T-cell (primary cell): ENCODE data around the gene PGAP6. TPM values are rescaled to one million over a fixed set of nuclear protein-coding genes. Genes with fewer than 3 reads are reported as not detected.

Source experiments
- ATAC-seq, 4 experiments: fragments of 200-7000 bp in 3 of 4; fragments of 150-1000 bp in 1 of 4; cut with Tn5 transposase; replicated peaks in 1 of 4; 1 replicate in 3 of 4; 2 replicates in 1 of 4; pipeline ENCODE4 v1.10.0; 2021; ENCODE audit warnings: moderate library complexity in 3 of 4, mild to moderate bottlenecking in 2 of 4, moderate number of reproducible peaks in 1 of 4
- CTCF ChIA-PET, 2 donors: fragments of 300-600 bp; sonication (Branson Sonifier 250); formaldehyde crosslinking; loops; one replicate each; lab custom pipeline; 2022; ENCODE audit warnings: antibody characterized with exemption in 2 of 2; lab: Charles Lee
- POLR2A ChIA-PET, 2 donors: fragments of 300-600 bp; sonication (Branson Sonifier 250); formaldehyde crosslinking; loops; one replicate each; lab custom pipeline; 2022; ENCODE audit warnings: antibody characterized with exemption in 2 of 2; lab: Charles Lee
- DNase-seq, 35 experiments: peaks; one replicate each; pipeline versions ENCODE4 v3.0.0 to v3.0.0-alpha.2; 2013 to 2023
- H3K27ac ChIP-seq: one replicate; pipeline ENCODE4 v1.5.1; 2013; ENCODE audit warnings: low read length
- H3K27me3 ChIP-seq, 2 experiments: replicated peaks in 1 of 2; 1 replicate in 1 of 2; 2 replicates in 1 of 2; pipeline versions ENCODE4 v1.6.1 to v1.7.0; 2013; ENCODE audit warnings: low read length in 1 of 2, mixed read lengths in 1 of 2; ENCODE audit not compliant: control insufficient read depth in 2 of 2, insufficient read depth in 2 of 2; ENCODE audit errors: extremely low read depth in 1 of 2
- H3K36me3 ChIP-seq, 2 donors: 1 replicate in 1 of 2; 2 replicates in 1 of 2; pipeline versions ENCODE4 v1.6.1 to v1.7.0; 2013; ENCODE audit warnings: low read length in 1 of 2; ENCODE audit not compliant: control insufficient read depth in 2 of 2, insufficient read depth in 1 of 2; ENCODE audit errors: extremely low read depth in 1 of 2
- H3K4me1 ChIP-seq, 2 experiments: 1 replicate in 1 of 2; 2 replicates in 1 of 2; pipeline versions ENCODE4 v1.6.1 to v1.7.0; 2013; ENCODE audit warnings: low read length in 2 of 2, mixed read lengths in 1 of 2; ENCODE audit not compliant: insufficient read depth in 2 of 2, control insufficient read depth in 1 of 2; ENCODE audit errors: extremely low read depth in 1 of 2
- H3K4me3 ChIP-seq, 2 donors: 1 replicate in 1 of 2; 2 replicates in 1 of 2; pipeline versions ENCODE4 v1.5.1 to v1.7.0; 2013; ENCODE audit warnings: mild to moderate bottlenecking in 2 of 2, low read length in 1 of 2, moderate library complexity in 1 of 2; ENCODE audit not compliant: control insufficient read depth in 1 of 2; ENCODE audit errors: extremely low read depth in 1 of 2
- H3K9me3 ChIP-seq: 2 replicates; pipeline ENCODE4 v1.7.0; 2013
- H3K27ac Mint-ChIP-seq, 2 donors: one replicate each; pipeline ENCODE4 v1.8.0; 2020 to 2021; ENCODE audit warnings: mild to moderate bottlenecking in 2 of 2, mixed read lengths in 2 of 2
- H3K27me3 Mint-ChIP-seq, 2 donors: one replicate each; pipeline ENCODE4 v1.8.0; 2021 to 2022; ENCODE audit warnings: mixed read lengths in 2 of 2
- H3K36me3 Mint-ChIP-seq: one replicate; pipeline ENCODE4 v1.8.0; 2021; ENCODE audit warnings: mixed read lengths
- H3K4me1 Mint-ChIP-seq, 3 donors: one replicate each; pipeline ENCODE4 v1.8.0; 2020 to 2022; ENCODE audit warnings: mixed read lengths in 3 of 3, mild to moderate bottlenecking in 1 of 3
- H3K4me3 Mint-ChIP-seq, 3 donors: one replicate each; pipeline ENCODE4 v1.8.0; 2020 to 2022; ENCODE audit warnings: mild to moderate bottlenecking in 3 of 3, mixed read lengths in 3 of 3, moderate library complexity in 3 of 3
- H3K9me3 Mint-ChIP-seq, 3 donors: one replicate each; pipeline ENCODE4 v1.8.0; 2020 to 2022; ENCODE audit warnings: mixed read lengths in 3 of 3
- WGBS: methylation state at CpG from one replicate; pipeline ENCODE4 v1.1.5; 2013; ENCODE audit warnings: missing lambda C conversion rate; ENCODE audit not compliant: insufficient coverage; 5-methylcytosine and 5-hydroxymethylcytosine counted together
- total RNA-seq, 35 experiments: library from RNA in 6 of 35; stranded (reverse) in 6 of 35; fragments of 120-200 nt in 1 of 35; gene quantifications; one replicate each; pipeline versions ENCODE4 v1.2.1 to v1.2.4 and lab custom pipeline; 2013 to 2026

Gene PGAP6
- total RNA-seq, 5 donors from 2014 or later (not counting 1 experiment from before 2014, with no cell fraction given), result 34.9 to 143 (median 122) TPM

DNA sequence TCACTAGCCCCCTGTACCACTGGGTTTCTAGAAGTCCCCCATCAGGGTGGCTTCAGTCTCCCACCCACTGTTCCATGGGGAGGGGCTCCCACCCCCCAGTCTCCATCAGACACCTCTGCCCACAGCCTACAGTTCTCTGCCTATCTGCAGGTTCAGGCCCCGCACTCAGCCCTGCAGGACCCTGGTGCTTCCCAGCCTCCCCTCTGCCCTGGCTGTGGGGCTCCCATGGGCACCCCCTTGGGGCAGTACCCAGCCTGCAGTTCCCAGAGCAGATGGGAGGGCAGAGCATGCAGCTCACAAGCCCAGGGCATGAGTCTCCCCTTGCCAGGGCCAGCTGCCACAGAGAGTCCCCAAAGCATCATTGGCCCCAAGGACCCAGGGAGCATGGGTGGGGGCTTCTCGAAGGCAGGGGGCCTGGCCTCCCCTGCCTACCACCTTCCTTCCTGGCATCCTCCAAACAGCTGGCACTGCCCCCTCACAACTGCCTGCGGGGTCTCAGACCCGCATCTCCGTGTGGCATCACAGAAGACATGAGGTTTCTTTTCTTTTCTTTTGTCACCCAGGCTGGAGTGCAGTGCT lies 8.7 kb downstream of the PGAP6 start:
- no peak overlapping the region for H3K27ac ChIP-seq
- H3K27me3 ChIP-seq, result no peaks in the 10 kb centered on the region
- Mint-ChIP-seq H3K4me1 (peaks cover 15 to 24% (median 18%) of the 10 kb centered on the region in 3 donors), H3K27me3 (no peaks in the 10 kb centered on the region), H3K4me3 (no peak overlapping the region), H3K27ac (no peak overlapping the region), H3K36me3 (peaks cover 11% of the 10 kb centered on the region), H3K9me3 (no peaks in the 10 kb centered on the region)
- ATAC-seq (no peak), DNase-seq (no peak)
- H3K4me3 ChIP-seq, result no peak overlapping the region
- 96% methylated on average over 4 of the region's 5 CpGs for WGBS
- no peaks in the 10 kb centered on the region for H3K9me3 ChIP-seq
- ChIA-PET POLR2A (no interaction called here), CTCF (no interaction called here)
- peaks cover 2 to 28% of the 10 kb centered on the region in 2 experiments for H3K4me1 ChIP-seq
- peaks cover 27 to 59% of the 10 kb centered on the region in 2 donors for H3K36me3 ChIP-seq

DNA sequence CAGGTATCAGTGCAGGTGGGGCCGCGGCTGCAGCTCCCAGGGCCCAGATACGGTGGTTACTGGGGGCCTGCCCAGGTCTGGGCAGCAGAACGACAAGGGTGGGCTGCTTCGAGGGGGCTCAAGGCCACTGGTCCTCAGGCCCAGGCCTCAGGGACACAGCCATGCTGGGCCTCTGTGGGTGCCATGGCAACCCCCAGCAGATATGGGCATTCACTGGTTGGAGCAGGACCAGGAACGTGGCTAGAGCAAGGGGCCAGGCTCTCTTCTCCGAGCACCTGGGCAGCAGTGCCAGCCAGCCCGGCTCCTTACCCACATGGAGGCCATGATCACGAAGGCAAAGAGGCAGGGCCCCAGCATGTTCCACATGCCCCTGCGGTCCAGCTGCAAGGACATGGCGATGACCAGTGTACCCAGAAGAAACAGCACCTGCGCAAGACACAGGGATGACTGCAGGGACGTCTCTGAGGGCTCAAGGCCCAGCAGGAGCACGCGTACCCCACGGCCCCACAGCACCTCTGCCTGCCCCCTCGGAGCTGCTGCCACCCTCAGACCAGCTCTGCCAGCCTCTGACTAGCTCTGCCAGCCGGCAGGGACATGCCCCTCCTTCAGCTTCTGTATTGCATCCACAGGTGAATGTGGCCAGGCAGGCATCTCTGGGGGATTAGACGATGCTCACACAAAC lies 9.3 kb downstream of the PGAP6 start:
- no peaks in the 10 kb centered on the region for H3K27me3 ChIP-seq
- DNase-seq, result no peak
- Mint-ChIP-seq H3K4me3 (no peak overlapping the region), H3K9me3 (no peaks in the 10 kb centered on the region), H3K4me1 (peaks cover 15 to 24% (median 18%) of the 10 kb centered on the region in 3 donors), H3K36me3 (peaks cover 11% of the 10 kb centered on the region), H3K27me3 (no peaks in the 10 kb centered on the region), H3K27ac (no peak overlapping the region)
- H3K36me3 ChIP-seq, result peaks cover 27 to 60% of the 10 kb centered on the region in 2 donors
- POLR2A ChIA-PET, result no interaction called here
- H3K4me1 ChIP-seq, result peaks cover 2 to 28% of the 10 kb centered on the region in 2 experiments
- WGBS, result 94% methylated on average over 19 of the region's 19 CpGs
- ATAC-seq, result no peak
- H3K4me3 ChIP-seq, result no peak overlapping the region
- H3K27ac ChIP-seq, result no peak overlapping the region
- H3K9me3 ChIP-seq, result no peaks in the 10 kb centered on the region
- CTCF ChIA-PET, result no interaction called here

- H3K4me3 ChIP-seq, result no peak overlapping the region
- no peaks in the 10 kb centered on the region for H3K27me3 Mint-ChIP-seq
- peak overlapping the region in 1 of 3 donors; percentile 12 for H3K4me3 Mint-ChIP-seq
- POLR2A ChIA-PET, result no interaction called here
- H3K36me3 Mint-ChIP-seq, result peaks cover 15% of the 10 kb centered on the region
- no peaks in the 10 kb centered on the region for H3K27me3 ChIP-seq
- CTCF ChIA-PET, result no interaction called here
- H3K27ac Mint-ChIP-seq, result peak overlapping the region; percentile 52 to 76
- H3K27ac ChIP-seq, result no peak overlapping the region
- H3K4me1 Mint-ChIP-seq, result peaks cover 15 to 24% (median 18%) of the 10 kb centered on the region in 3 donors
- peaks cover 27 to 54% of the 10 kb centered on the region in 2 donors for H3K36me3 ChIP-seq
- 92% methylated on average over 29 of the region's 31 CpGs for WGBS
- H3K9me3 Mint-ChIP-seq, result no peaks in the 10 kb centered on the region
- H3K9me3 ChIP-seq, result no peaks in the 10 kb centered on the region
- ATAC-seq (no peak), DNase-seq (no peak)
- peaks cover 2 to 28% of the 10 kb centered on the region in 2 experiments for H3K4me1 ChIP-seq
Observed at GRCh38 chr16:371515-372301, 10.1 kb downstream of the PGAP6 start.

- peak overlapping the region; percentile 92 to 94 for H3K27ac Mint-ChIP-seq
- peak overlapping the region; percentile 52 for H3K27ac ChIP-seq
- peaks cover 23 to 50% of the 10 kb centered on the region in 2 donors for H3K36me3 ChIP-seq
- WGBS, result 65% methylated on average over 3 of the region's 10 CpGs
- H3K4me3 ChIP-seq, result peak overlapping the region; percentile 5 to 26
- no peaks in the 10 kb centered on the region for H3K27me3 Mint-ChIP-seq
- peaks cover 15% of the 10 kb centered on the region for H3K36me3 Mint-ChIP-seq
- ChIA-PET CTCF (interaction anchor here in 1 of 2 donors (0.6 kb wide), 1 partner anchor 688 kb away, joined by 7 read pairs; no protein-coding TSS in a partner anchor), POLR2A (interaction anchor here in 1 of 2 donors (0.5 to 1.0 kb wide), 2 partner anchors 9 to 127 kb away, joined by 4 to 8 read pairs; no protein-coding TSS in a partner anchor)
- peaks cover 15 to 24% (median 18%) of the 10 kb centered on the region in 3 donors for H3K4me1 Mint-ChIP-seq
- H3K27me3 ChIP-seq, result no peaks in the 10 kb centered on the region
- H3K4me1 ChIP-seq, result peaks cover 2 to 28% of the 10 kb centered on the region in 2 experiments
- H3K4me3 Mint-ChIP-seq, result peak overlapping the region; percentile 88 to 90 (median 90)
- H3K9me3 ChIP-seq, result no peaks in the 10 kb centered on the region
- DNase-seq (no peak), ATAC-seq (peak in 1 of 4 experiments; percentile 10)
- no peaks in the 10 kb centered on the region for H3K9me3 Mint-ChIP-seq
Observed at GRCh38 chr16:370979-371514, 10.7 kb downstream of the PGAP6 start.

- ATAC-seq (peak; percentile 95 to 99 (median 98)), DNase-seq (peak; percentile 82 to 96 (median 90))
- 0% methylated on average over 11 of the region's 30 CpGs for WGBS
- Mint-ChIP-seq H3K4me3 (peak within 1 kb of the TSS; percentile 88 to 90 (median 90)), H3K27me3 (no peaks in the 10 kb centered on the region), H3K9me3 (no peaks in the 10 kb centered on the region), H3K4me1 (peaks cover 15 to 24% (median 18%) of the 10 kb centered on the region in 3 donors), H3K27ac (peak within 1 kb of the TSS; percentile 92 to 94), H3K36me3 (peaks cover 15% of the 10 kb centered on the region)
- H3K27ac ChIP-seq, result peak within 1 kb of the TSS; percentile 52
- H3K4me1 ChIP-seq, result peaks cover 2 to 28% of the 10 kb centered on the region in 2 experiments
- POLR2A ChIA-PET, result interaction anchor here (0.5 to 1.0 kb wide), 5 partner anchors 10 to 594 kb away, joined by 3 to 6 read pairs (median 4); no protein-coding TSS in a partner anchor
- H3K4me3 ChIP-seq, result peak within 1 kb of the TSS; percentile 26 to 29
- H3K36me3 ChIP-seq, result peaks cover 19 to 46% of the 10 kb centered on the region in 2 donors
- CTCF ChIA-PET, result interaction anchor here in 1 of 2 donors (0.8 kb wide), 1 partner anchor 17 kb away, joined by 3 read pairs; no protein-coding TSS in a partner anchor
- H3K9me3 ChIP-seq, result no peaks in the 10 kb centered on the region
- H3K27me3 ChIP-seq, result no peaks in the 10 kb centered on the region
Observed at GRCh38 chr16:370443-370842, 11.3 kb downstream of the PGAP6 start, which contains the start of gene MRPL28. MRPL28 (minus strand) TSS chr16:370538; CDS start chr16:370218, 320 bp downstream.
